CD4-positive, alpha-beta T cell treated with Interleukin-12 subunit alpha and Interleukin-12 subunit beta, for 1 hour (primary cell): Measurements from ENCODE around the gene SPECC1.
"Not testable (repeated sequence)": the region's sequence is repeated elsewhere in the genome, so short reads cannot be mapped to it uniquely, and the experiment has no call there.

Experiments used
- DNase-seq: peaks from one replicate; pipeline ENCODE4 v3.0.0-alpha.2; 2020

Gene SPECC1

GRCh38 chr17:20216154-20216815 is 207.1 kb downstream of the SPECC1 start:
- DNase-seq, result no peak

DNA sequence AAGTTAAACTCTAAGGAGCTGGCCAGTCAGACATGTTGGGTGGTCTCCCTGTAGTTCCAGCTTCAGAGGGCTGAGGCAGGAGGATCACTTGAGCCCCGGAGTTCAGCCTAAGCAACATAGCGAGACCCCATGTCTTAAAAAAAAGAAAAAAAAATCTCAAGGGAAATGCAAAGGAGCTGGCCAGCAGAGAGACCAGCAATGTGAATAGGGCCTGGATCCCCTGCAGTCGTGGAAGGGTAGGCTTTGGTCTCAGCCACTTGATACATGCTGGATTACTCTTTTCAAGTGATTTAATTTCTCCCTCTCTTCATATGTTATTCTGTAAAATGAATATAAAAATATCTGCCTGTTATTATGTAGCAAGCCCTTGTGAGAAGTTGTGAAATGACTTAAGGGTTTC is 207.7 kb downstream of the SPECC1 start:
- DNase-seq, result no peak

DNA sequence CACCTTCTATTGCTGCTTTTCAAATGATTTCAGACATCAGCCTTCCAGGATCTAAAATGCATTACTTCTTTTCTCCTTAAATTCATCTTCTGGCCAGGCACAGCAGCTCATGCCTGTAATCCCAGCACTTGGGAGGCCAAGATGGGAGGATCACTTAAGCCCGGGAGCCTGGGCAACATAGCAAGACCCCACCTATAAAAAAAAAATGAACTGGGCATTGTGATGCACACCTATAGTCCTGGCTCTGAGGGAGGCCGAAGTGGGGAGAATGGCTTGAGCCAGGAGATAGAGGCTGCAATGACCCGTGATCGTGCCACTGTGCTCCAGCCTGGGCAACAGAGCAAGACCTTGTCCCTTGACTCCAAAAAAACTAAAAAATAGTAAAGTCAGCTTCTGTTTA is 208.5 kb downstream of the SPECC1 start:
- DNase-seq, result no peak

DNA sequence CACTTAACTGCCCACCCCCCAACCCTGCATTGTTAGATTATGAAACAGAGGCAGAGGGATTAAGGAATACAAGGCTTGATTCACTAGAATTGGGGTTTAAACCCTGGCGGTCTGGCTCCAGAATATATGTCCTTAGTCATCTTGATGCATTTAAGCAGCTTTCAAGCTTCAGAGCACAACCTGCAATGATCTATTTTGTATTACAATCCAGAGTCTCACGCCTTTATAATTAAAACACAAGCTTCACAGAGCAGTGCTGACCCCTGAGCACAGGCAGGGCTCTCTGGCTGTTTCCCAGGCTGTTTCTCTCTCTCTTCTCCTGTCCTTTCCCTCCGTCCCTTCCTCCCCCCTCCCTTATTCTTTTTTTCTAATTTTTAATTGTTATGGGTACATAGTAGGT is 209.1 kb downstream of the SPECC1 start:
- no peak for DNase-seq

DNA sequence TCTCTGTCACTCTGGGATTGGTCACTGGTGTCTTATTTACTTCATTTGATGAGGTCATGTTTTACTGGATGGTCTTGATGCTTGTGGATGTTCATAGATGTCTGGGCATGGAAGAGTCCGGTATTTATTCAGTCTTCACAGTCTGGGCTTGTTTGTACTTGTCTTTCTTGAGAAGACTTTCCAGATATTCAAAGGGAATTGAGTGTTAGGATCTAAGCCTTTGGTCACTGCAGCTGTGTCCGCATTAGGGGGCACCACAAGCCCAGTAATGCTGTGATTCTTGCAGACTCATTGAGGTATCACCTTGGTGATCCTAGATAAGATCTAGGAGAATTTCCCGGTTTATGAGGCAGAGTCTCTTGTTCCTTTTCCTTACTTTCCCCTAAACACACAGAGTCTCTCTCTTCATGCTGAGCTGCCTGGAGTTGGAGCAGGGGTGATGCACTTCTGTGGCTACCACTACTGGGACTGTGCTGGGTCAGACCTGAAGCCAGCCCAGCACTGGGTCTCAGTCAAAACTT is 214.7 kb downstream of the SPECC1 start:
- DNase-seq, result no peak

DNA sequence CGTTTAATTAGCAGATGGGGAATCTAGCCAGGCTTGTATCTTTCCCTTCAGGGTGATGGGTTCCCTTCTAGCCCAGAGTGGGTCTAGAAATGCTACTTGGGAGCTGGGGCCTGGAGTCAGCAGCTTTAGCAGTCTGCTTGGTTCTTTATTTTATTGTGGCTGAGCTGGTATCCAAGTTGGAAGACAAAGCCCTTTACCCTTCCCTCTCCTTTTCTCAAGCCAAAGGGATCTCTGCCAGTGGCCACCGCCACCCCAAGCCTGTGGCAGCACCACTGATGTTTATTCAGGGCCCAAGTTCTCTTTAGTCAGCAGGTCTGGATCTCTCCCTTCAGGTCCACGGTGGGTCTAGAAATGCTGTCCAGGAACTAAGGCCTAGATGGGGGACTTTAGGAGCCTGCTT is 215.2 kb downstream of the SPECC1 start:
- DNase-seq, result no peak

DNA sequence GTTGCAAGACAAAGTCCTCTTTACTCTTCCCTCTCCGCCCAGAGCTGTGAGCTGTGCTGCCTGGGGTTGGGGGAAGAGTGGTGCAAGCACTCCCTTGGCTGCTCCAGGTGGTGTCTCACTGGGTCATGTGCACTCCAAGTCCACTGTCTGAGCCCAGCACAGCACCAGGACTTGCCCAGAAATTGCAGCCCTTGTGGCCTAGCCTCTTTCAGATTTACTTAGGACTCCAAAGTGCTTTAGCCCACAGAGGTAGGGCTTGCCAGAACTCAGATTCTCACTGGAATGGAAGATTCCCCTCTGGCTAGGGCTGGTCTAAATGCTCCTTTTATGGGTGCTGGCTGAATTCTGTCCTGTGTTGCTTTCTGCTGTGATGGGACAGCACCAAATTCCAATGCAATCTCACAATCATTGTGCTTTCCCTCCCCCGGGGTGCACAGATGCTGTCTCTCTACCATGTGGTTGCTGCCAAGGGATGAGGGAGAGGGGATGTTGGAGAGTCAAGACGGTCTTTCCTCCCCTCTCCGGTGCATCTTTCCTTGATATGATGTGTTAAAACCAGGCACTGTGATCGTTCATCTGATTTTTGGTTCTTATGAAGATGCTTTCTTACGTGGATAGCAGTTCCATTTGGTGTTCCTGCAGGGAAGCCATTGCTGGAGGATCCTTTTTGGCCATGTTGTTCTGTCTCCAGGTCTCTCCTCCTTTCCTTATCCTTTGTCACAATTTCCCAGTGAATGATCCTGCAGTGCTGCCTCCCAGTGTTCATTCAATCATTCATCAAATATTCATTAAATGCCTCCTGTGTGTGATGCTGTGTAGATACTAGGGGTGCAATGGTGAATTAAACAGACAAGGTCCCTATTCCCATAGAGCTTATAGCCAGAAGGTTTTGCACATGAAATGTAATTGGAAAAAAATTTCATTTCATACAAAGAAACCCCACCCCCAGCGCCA is 216.3 kb downstream of the SPECC1 start:
- DNase-seq, result no peak

DNA sequence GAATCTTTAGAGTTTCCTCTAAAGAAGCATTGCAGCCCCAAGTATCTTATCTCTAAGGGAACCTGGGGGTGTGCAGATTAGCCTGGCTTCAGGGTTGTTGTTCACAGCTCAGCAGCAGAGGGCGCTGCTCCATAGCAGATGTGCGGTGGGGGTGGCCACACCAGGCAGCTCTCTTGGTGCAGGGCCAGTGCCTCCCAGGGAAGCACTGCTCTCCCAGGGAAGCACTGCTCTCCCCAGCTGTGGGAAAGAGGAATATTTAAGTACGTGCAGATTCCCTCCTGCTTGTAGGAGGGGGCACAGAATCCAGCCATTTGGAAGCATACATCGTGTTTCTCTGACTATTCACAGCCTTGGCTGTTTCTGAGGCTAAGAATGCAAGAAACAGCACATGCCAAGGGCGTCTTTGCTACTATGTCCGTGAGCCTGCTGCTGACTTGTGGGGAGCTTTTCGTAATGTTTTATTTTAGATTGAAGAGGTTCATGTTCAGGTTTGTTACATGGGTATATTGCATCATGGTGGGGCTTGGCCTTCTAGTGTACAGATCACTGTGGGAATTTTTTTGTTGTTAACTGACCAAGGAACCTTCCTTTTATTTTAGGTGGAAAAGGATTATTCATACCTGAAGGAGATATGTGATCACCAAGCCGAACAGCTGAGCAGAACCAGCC is 217.8 kb downstream of the SPECC1 start:
- DNase-seq, result peak; percentile 75

DNA sequence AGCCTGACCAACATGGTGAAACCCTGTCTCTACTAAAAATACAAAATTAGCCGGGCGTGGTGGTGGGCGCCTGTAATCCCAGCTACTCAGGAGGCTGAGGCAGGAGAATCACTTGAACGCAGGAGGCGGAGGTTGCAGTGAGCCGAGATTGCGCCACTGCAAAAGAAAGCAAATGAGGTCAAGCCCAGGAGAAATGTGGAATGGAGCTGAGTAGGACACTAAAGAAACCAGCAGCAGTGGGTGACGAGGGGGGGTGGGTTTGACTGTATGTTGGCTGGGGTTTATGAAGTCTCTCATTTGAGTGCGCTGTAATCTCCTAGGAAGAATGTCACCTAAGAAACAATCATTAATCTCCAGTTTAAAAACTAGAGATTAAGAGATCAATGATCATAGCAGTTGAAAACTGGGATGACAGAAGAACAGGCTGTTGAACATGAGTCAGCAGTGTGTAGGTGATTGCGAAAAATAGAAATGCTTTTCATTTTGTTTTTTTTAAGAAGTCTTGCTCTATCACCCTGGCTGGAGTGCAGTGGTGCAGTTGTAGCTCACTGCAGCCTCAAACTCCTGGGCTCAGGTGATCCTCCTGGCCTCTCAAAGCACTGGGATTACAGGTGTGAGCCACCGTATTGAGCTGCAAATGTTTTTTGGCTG is 218.7 kb downstream of the SPECC1 start:
- not testable (repeated sequence) for DNase-seq

GRCh38 chr17:20228410-20228809 is 219.3 kb downstream of the SPECC1 start:
- DNase-seq, result no peak

- no peak for DNase-seq
Measured at GRCh38 chr17:20228860-20229259, 219.7 kb downstream of the SPECC1 start.

GRCh38 chr17:20230924-20231323 is 221.8 kb downstream of the SPECC1 start:
- DNase-seq, result no peak

- no peak for DNase-seq
Measured at GRCh38 chr17:20232611-20233010, 223.5 kb downstream of the SPECC1 start.

GRCh38 chr17:20234276-20234675 is 225.1 kb downstream of the SPECC1 start:
- peak; percentile 33 for DNase-seq

DNA sequence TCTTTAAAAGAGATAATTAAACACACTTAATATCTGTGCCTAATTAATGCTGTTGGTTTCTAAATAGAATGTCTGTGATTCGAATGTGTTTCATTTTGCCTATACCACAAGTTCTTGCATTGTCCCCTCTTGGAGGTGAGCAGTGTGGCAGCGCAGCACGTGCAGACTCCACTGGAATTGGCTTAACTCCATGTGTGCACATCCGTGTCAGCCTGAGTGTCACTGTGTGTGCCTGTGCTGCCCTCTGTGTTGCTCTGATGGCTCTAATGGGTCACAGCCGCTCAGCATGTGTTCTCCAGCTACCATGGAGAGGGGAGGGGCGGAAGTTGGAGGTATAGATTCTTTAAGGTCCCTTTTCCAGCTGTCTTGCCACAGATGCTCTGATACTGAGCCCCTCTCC is 226.6 kb downstream of the SPECC1 start:
- no peak for DNase-seq

GRCh38 chr17:20236578-20237227 is 227.5 kb downstream of the SPECC1 start:
- no peak for DNase-seq

DNA sequence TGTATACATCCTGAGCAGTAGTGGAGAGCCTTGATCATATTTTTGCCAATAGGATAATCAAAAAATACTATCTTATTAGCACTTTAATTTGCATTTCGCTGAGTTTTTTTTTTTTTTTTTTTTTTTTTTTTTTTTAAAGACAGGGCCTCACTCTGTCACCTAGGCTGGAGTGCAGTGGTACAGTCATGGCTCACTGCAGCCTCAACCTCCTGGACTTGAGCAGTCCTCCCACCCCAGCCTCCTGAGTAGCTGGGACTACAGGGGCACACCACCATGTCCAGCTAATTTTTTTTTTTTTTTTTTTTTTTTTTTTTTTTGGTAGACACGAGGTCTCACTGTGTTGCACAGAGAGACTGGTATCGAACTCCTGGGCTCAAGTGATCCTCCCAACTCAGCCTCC is 230.6 kb downstream of the SPECC1 start:
- not testable (repeated sequence) for DNase-seq

- DNase-seq, result no peak
Measured at GRCh38 chr17:20241855-20242254, 232.7 kb downstream of the SPECC1 start.

DNA sequence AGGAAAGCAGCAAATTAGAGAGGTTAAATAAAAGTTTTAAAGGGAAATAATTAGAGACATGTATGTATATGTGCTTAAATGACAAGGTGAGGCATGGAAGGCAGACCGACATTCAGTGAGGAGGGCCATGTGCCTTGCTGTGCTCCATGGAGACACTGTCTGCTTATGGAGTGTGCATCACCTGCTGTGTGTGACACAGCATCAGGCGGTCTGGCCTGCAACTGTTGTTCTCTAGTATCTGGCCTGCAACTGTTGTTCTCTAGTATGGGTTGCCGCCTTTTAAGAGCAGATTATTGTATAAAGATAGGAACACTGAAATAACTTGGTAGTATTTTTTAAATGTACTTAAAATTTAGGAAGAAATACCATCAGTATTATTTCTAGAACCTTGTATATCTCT is 233.1 kb downstream of the SPECC1 start:
- DNase-seq, result no peak

GRCh38 chr17:20243524-20243923 is 234.4 kb downstream of the SPECC1 start:
- no peak for DNase-seq

DNA sequence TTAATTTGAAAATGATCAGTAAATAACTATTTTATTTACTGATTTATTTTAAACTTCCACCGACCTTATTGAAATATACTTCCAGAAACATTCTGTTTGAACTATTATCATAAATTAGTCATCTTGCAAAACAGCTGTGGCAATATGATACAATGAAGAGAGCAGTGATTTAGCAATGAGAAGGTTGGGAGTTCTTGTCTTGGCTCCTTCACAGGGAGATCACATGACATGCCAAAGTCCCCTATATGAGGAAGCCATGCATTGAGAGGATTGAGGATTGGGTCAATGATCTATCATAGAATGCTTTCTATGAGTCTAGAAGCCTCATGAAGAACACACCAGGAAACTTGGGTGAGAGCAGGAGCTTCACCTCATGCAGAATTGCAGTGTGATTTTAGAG is 235.5 kb downstream of the SPECC1 start:
- DNase-seq, result no peak

GRCh38 chr17:20246692-20247091 is 237.5 kb downstream of the SPECC1 start:
- DNase-seq, result no peak
